K562 (cell line): ENCODE results near the gene TMEM184B. TPM values are rescaled to one million over a fixed set of nuclear protein-coding genes. Genes with fewer than 3 reads are reported as not detected.
A peak's percentile ranks its signal among the peaks of the same experiment; 100 is the strongest.

Experiments used
- ATAC-seq: fragments of 200-7000 bp; cut with Tn5 transposase; 3 replicates; pipeline ENCODE4 v1.9.1; 2020; ENCODE audit warnings: moderate library complexity
- BruUV-seq: library from RNA; stranded (reverse); fragments of 400-500 nt; replicated peaks from 2 replicates; lab custom pipeline; 2021; lab: Mats Ljungman, UMichigan
- CTCF ChIA-PET: fragments of 300-600 bp; formaldehyde crosslinking; extraction: SDS; loops from one replicate; lab custom pipeline; 2021; ENCODE audit warnings: low intra/inter-chr PET ratio; lab: Yijun Ruan, JAX
- POLR2A ChIA-PET: fragments of 300-600, 350-650 bp; sonication (Branson Sonifier 250); formaldehyde crosslinking; extraction: SDS; loops from one replicate; lab custom pipeline; 2021; ENCODE audit warnings: antibody characterized with exemption, inconsistent platforms; lab: Yijun Ruan, JAX
- DNase-seq, 4 experiments: peaks; one replicate each; pipeline versions ENCODE4 v3.0.0 to v3.0.0-alpha.2; 2011 to 2018; ENCODE audit warnings: low spot score in 3 of 4, mixed read lengths in 3 of 4; ENCODE audit errors: extremely low read depth in 1 of 4
- FAIRE-seq: peaks from 2 replicates; lab custom pipeline; 2011; peaks lifted over from hg19 to GRCh38; lab: Jason Lieb, UNC
- H2AFZ ChIP-seq: 2 replicates; pipeline ENCODE4 v1.6.0; 2011; ENCODE audit warnings: low read depth, low read length, control low read depth, inconsistent platforms
- H3K27ac ChIP-seq: fragments of 200-600 bp; 3 replicates; pipeline ENCODE4 v1.8.0; 2011; ENCODE audit warnings: low read depth, mild to moderate bottlenecking, control low read depth, inconsistent platforms, low read length, moderate library complexity, mixed read lengths; ENCODE audit errors: extremely low read depth
- H3K27me3 ChIP-seq, 2 experiments: fragments of 300-600 bp in 1 of 2; 2 replicates in 1 of 2; 3 replicates in 1 of 2; pipeline versions ENCODE4 v1.6.0 to v1.8.0; 2011; ENCODE audit warnings: inconsistent platforms in 2 of 2, low read length in 2 of 2, mild to moderate bottlenecking in 1 of 2, mixed read lengths in 1 of 2, moderate library complexity in 1 of 2; ENCODE audit not compliant: control insufficient read depth in 2 of 2, insufficient read depth in 2 of 2
- H3K36me3 ChIP-seq: fragments of 300-600 bp; 3 replicates; pipeline ENCODE4 v1.8.0; 2011; ENCODE audit warnings: mild to moderate bottlenecking, low read length, inconsistent platforms; ENCODE audit not compliant: control insufficient read depth, insufficient read depth
- H3K4me1 ChIP-seq, 2 experiments: fragments of 200-600 bp in 1 of 2; replicated peaks in 1 of 2; 2 replicates in 1 of 2; 3 replicates in 1 of 2; pipeline versions ENCODE4 v1.5.1 to v1.8.0; 2011; ENCODE audit warnings: inconsistent platforms in 2 of 2, low read length in 2 of 2, mild to moderate bottlenecking in 1 of 2, mixed read lengths in 1 of 2, moderate library complexity in 1 of 2; ENCODE audit not compliant: control insufficient read depth in 2 of 2, insufficient read depth in 2 of 2
- H3K4me2 ChIP-seq: 2 replicates; pipeline ENCODE4 v1.6.1; 2011; ENCODE audit warnings: low read length, control low read depth, inconsistent platforms, mixed read lengths; ENCODE audit not compliant: insufficient read depth
- H3K4me3 ChIP-seq: fragments of 200-600 bp; sonication (generic), shearing (Covaris generic); 2 replicates; pipeline ENCODE4 v1.5.1; 2016; ENCODE audit warnings: control low read depth, inconsistent platforms
- H3K79me2 ChIP-seq: fragments of 200-600 bp; 3 replicates; pipeline ENCODE4 v1.8.0; 2011; ENCODE audit warnings: low read length, inconsistent platforms; ENCODE audit not compliant: control insufficient read depth, insufficient read depth
- H3K9ac ChIP-seq, 2 experiments: 2 replicates each; pipeline versions ENCODE4 v1.6.0 to v1.6.1; 2011; ENCODE audit warnings: low read depth in 2 of 2, low read length in 2 of 2, control low read depth in 1 of 2, inconsistent platforms in 1 of 2, mild to moderate bottlenecking in 1 of 2, mixed read lengths in 1 of 2; ENCODE audit not compliant: insufficient read depth in 1 of 2
- H3K9me1 ChIP-seq: one replicate; pipeline ENCODE4 v1.6.0; 2011; ENCODE audit warnings: inconsistent platforms, mild to moderate bottlenecking, low read length, moderate library complexity; ENCODE audit not compliant: control insufficient read depth, insufficient read depth
- H3K9me3 ChIP-seq: replicated peaks from 2 replicates; pipeline ENCODE4 v1.5.1; 2011; ENCODE audit warnings: low read depth, low read length, inconsistent platforms; ENCODE audit not compliant: control insufficient read depth, insufficient read depth
- H4K20me1 ChIP-seq: replicated peaks from 2 replicates; pipeline ENCODE4 v1.6.1; 2011; ENCODE audit warnings: low read length, inconsistent platforms, mixed read lengths; ENCODE audit not compliant: control insufficient read depth, insufficient read depth
- CBX3 ChIP-seq, 2 experiments: IDR thresholded peaks; 1 replicate in 1 of 2; 2 replicates in 1 of 2; pipeline ENCODE4 v1.6.1; 2012; ENCODE audit warnings: inconsistent platforms in 2 of 2, low read length in 2 of 2, borderline replicate concordance in 1 of 2, control low read depth in 1 of 2
- NFIC ChIP-seq: fragments of 450-650 bp; IDR thresholded peaks from 2 replicates; pipeline ENCODE4 v1.6.1; 2017; ENCODE audit warnings: mild to moderate bottlenecking, inconsistent platforms
- PHTF2 ChIP-seq: fragments of 250-450 bp; sonication (Bioruptor Pico); IDR thresholded peaks from 2 replicates; pipeline ENCODE4 v1.5.0; 2021; ENCODE audit warnings: mild to moderate bottlenecking
- WGBS: fragments of 100-300 bp; shearing (Covaris generic); methylation state at CpG from one replicate; pipeline ENCODE4 v1.1.6; 2016; ENCODE audit warnings: low coverage, mixed read lengths; ENCODE audit not compliant: insufficient coverage; ENCODE audit errors: missing lambda C conversion rate; 5-methylcytosine and 5-hydroxymethylcytosine counted together
- in situ Hi-C: fragments of 300-500 bp; cut with MboI; formaldehyde crosslinking; loops from 4 replicates; pipeline ENCODE4 v1.15.0; 2018; ENCODE audit warnings: inconsistent platforms, mixed read lengths
- intact Hi-C: fragments of 100-400 bp; cut with micrococcal nuclease; formaldehyde crosslinking; loops from 2 replicates; pipeline ENCODE4 v1.14.2; 2022
- polyA plus RNA-seq, 8 experiments: library from polyadenylated mRNA; depleted of rRNA in 4 of 8; stranded (reverse) in 5 of 8; unstranded in 3 of 8; fragments of >200 nt; fragmentation: Nextera tagmentation in 2 of 8; fragmentation: Illumina TruSeq in 1 of 8; extraction: Ambion mirVana in 2 of 8; extraction: Trizol in 1 of 8; gene quantifications; 2 replicates each; pipeline versions ENCODE4 v1.2.1 to v1.2.3, GENCODE V29; 2011 to 2014; ENCODE audit warnings: inconsistent platforms in 1 of 8, missing spikeins in 1 of 8
- total RNA-seq, 7 experiments: library from RNA; depleted of rRNA in 6 of 7; stranded (reverse); fragments of >200 nt in 6 of 7; fragmentation: Illumina TruSeq in 2 of 7; extraction: Trizol in 2 of 7; gene quantifications; 2 replicates each; pipeline versions ENCODE4 v1.2.1 to v1.2.3, GENCODE V29; 2011 to 2021; ENCODE audit warnings: low replicate concordance in 1 of 7

The TMEM184B gene
- total and polyA plus RNA-seq, 9 of the 15 experiments (the other 6 are each of a cell fraction or from before 2014, with no cell fraction given), result 0.31 to 25.1 (median 6.2) TPM

DNA sequence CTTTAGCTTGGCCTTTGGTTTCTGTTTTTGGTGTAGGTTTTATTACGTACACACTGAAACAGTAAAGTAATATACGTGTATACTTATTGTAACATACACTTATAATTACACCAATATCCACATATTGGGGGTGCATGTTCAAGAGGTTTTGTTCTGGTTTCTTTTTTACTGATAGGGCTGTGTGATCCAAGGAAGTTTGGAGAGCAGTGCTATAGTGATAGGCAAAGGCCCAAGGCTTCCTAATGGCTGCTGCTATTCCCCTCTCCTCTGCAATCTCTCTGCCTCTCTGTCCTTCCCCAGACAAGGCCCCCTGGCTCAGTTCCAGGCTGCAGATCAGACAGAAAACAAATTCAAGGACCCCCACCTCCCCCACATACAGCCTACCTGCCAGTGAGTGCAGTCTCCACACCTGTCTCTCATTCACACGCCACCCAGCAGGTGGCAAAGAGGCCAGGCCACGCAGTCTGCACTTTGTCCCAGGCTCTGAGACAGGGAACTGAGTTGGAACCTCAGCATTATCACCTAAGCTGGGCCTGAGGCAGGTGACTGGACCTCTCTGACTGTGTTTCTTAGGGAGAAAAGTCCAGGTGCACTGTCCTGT, 15.1 kb downstream of the TMEM184B start:
- DNase-seq, result no peak
- TF ChIP-seq NFIC (peak; percentile 58), PHTF2 (CRISPR knock-in tag) (no peak)
- Histone ChIP-seq H3K4me2 (no peak overlapping the region), H3K27ac (no peak overlapping the region), H3K4me1 (peaks cover 13 to 18% of the 10 kb centered on the region in 2 experiments; a peak in 4 of 5 replicates), H4K20me1 (no peaks in the 10 kb centered on the region), H3K36me3 (no peaks in the 10 kb centered on the region; the same call in 2 of the 3 replicates), H3K9me3 (no peaks in the 10 kb centered on the region), H2AFZ (no peak overlapping the region), H3K9ac (peak overlapping the region in 1 of 2 experiments; percentile 76; a peak in 2 of 4 replicates), H3K9me1 (no peaks in the 10 kb centered on the region), H3K4me3 (no peak overlapping the region), H3K27me3 (no peaks in the 10 kb centered on the region), H3K79me2 (peaks cover 29% of the 10 kb centered on the region; the same call in 2 of the 3 replicates)
- no TSS peak for BruUV-seq
- intact Hi-C loops (no loop called here), in situ Hi-C loops (no loop called here)
- CTCF ChIA-PET, result no interaction called here
- FAIRE-seq, result no peak
- 61% methylated on average over 3 of the region's 4 CpGs for WGBS
- peak; percentile 27; the same call in 2 of the 3 replicates for ATAC-seq
- POLR2A ChIA-PET, result interaction anchor here (0.6 to 1.4 kb wide), 3 partner anchors 8 to 376 kb away, joined by 3 read pairs; no protein-coding TSS in a partner anchor

DNA sequence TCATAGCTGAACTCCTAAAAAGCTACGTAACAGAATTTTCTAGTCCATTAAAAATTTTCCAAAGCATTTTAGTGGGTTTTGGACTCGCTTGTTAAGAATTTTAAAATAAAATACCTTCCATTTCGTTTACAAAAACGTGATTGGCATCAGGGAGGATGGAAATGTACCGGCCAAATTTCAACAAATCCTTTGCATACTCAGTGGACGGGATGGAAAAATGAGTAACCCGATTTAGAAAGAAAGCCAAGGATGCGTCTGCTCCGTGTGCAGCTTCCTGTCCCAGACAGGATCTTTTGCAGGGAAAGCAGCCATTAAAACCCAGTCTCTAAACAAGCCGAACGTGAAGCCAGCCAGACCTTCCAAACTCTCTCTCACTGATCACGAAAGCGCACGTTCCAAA, 15.6 kb downstream of the TMEM184B start:
- ATAC-seq, result no peak
- TF ChIP-seq CBX3 (IDR thresholded peaks at IDR 0.05; ENCODE audit: borderline replicate concordance in 1 of 2, low read length in 2 of 2), result no peak
- TF ChIP-seq, all 486 proteins: peak for 0
- Histone ChIP-seq H3K4me3 (no peak overlapping the region), H3K4me2 (no peak overlapping the region), H3K79me2 (peaks cover 27% of the 10 kb centered on the region; the same call in 2 of the 3 replicates), H3K9me3 (no peaks in the 10 kb centered on the region), H4K20me1 (no peaks in the 10 kb centered on the region), H3K36me3 (no peaks in the 10 kb centered on the region; the same call in 2 of the 3 replicates), H3K27ac (no peak overlapping the region), H3K27me3 (no peaks in the 10 kb centered on the region), H2AFZ (no peak overlapping the region), H3K9ac (no peak overlapping the region; a peak in 1 of 4 replicates), H3K4me1 (peaks cover 13 to 18% of the 10 kb centered on the region in 2 experiments; a peak in 4 of 5 replicates), H3K9me1 (no peaks in the 10 kb centered on the region)
- 85% methylated on average over 14 of the region's 14 CpGs for WGBS
- no peak for DNase-seq
- BruUV-seq, result no TSS peak
- ChIA-PET POLR2A (interaction anchor here (0.6 to 0.7 kb wide), 3 partner anchors 11 to 91 kb away, joined by 3 to 4 read pairs (median 3); no protein-coding TSS in a partner anchor), CTCF (no interaction called here)
- no peak for FAIRE-seq
- in situ Hi-C loops (no loop called here), intact Hi-C loops (no loop called here)
